ENCODE data around the gene PTPRK.
"Not testable (repeated sequence)": the region's sequence is repeated elsewhere in the genome, so short reads cannot be mapped to it uniquely, and the experiment has no call there.

PTPRK gene

GRCh38 chr6:128495536-128496333 is 24.7 kb downstream of the PTPRK start:
- no peak overlapping the region for H3K27ac ChIP-seq
- no peak overlapping the region for H3K4me3 ChIP-seq

- Histone ChIP-seq H3K4me3 (no peak overlapping the region), H3K27ac (no peak overlapping the region)
These were observed 26.0 kb downstream of the PTPRK start for GRCh38 chr6:128494440-128494839.

GRCh38 chr6:128493877-128494276 is 26.5 kb downstream of the PTPRK start:
- H3K27ac ChIP-seq: no peak overlapping the region
- no peak overlapping the region for H3K4me3 ChIP-seq

- Histone ChIP-seq H3K4me3 (no peak overlapping the region), H3K27ac (peak overlapping the region in 8 of 21 experiments; percentile 31 to 81 (median 68))
These were observed 28.0 kb downstream of the PTPRK start for GRCh38 chr6:128492386-128492785.

GRCh38 chr6:128491610-128492206 is 28.7 kb downstream of the PTPRK start:
- H3K27ac ChIP-seq: peak overlapping the region in 19 of 21 experiments; percentile 9 to 81 (median 60)
- H3K4me3 ChIP-seq: peak overlapping the region in 4 of 7 experiments; percentile 4 to 29 (median 10)

- Histone ChIP-seq H3K27ac (peak overlapping the region in 17 of 21 experiments; percentile 24 to 81 (median 62)), H3K4me3 (peak overlapping the region in 3 of 7 experiments; percentile 9 to 29 (median 10))
These were observed 29.3 kb downstream of the PTPRK start for GRCh38 chr6:128491100-128491581.

GRCh38 chr6:128487746-128488145 is 32.7 kb downstream of the PTPRK start:
- H3K4me3 ChIP-seq: no peak overlapping the region
- no peak overlapping the region for H3K27ac ChIP-seq

- Histone ChIP-seq H3K27ac (no peak overlapping the region), H3K4me3 (no peak overlapping the region)
These were observed 33.3 kb downstream of the PTPRK start for GRCh38 chr6:128487055-128487454.

- not testable (repeated sequence) for H3K27ac ChIP-seq, H3K4me3 ChIP-seq
These were observed 33.8 kb downstream of the PTPRK start for GRCh38 chr6:128486580-128486979.

GRCh38 chr6:128483472-128484135 is 36.8 kb downstream of the PTPRK start:
- Histone ChIP-seq H3K4me3 (no peak overlapping the region), H3K27ac (peak overlapping the region in 1 of 21 experiments; percentile 28)

- H3K4me3 ChIP-seq: no peak overlapping the region
These were observed 37.8 kb downstream of the PTPRK start for GRCh38 chr6:128482642-128483041.

GRCh38 chr6:128479991-128480390 is 40.4 kb downstream of the PTPRK start:
- Histone ChIP-seq H3K4me3 (no peak overlapping the region), H3K27ac (peak overlapping the region in 2 of 21 experiments; percentile 2 to 48)

More at GRCh38 chr6:128482642-128483041, 37.8 kb downstream of the PTPRK start:
- H3K27ac ChIP-seq: peak overlapping the region in 2 of 21 experiments; percentile 28 to 55

- peak overlapping the region in 3 of 21 experiments; percentile 1 to 48 (median 2) for H3K27ac ChIP-seq
- H3K4me3 ChIP-seq: no peak overlapping the region
These were observed 41.2 kb downstream of the PTPRK start for GRCh38 chr6:128479048-128479666.

GRCh38 chr6:128478230-128479047 is 42.0 kb downstream of the PTPRK start:
- Histone ChIP-seq H3K4me3 (peak overlapping the region in 1 of 7 experiments; percentile 8), H3K27ac (peak overlapping the region in 3 of 21 experiments; percentile 1 to 28 (median 7))

GRCh38 chr6:128474933-128475332 is 45.5 kb downstream of the PTPRK start:
- Histone ChIP-seq H3K4me3 (no peak overlapping the region), H3K27ac (no peak overlapping the region)

GRCh38 chr6:128474481-128474880 is 45.9 kb downstream of the PTPRK start:
- Histone ChIP-seq H3K27ac (no peak overlapping the region), H3K4me3 (no peak overlapping the region)

GRCh38 chr6:128471907-128472306 is 48.5 kb downstream of the PTPRK start:
- Histone ChIP-seq H3K4me3 (no peak overlapping the region), H3K27ac (no peak overlapping the region)

GRCh38 chr6:128465368-128466343 is 54.7 kb downstream of the PTPRK start:
- no peak overlapping the region for H3K27ac ChIP-seq
- H3K4me3 ChIP-seq: no peak overlapping the region

All from skin epidermis (tissue), 12 donors.